Chondrocyte (in vitro differentiated cells): Measurements from ENCODE around the gene UBA7. TPM values are rescaled to one million over a fixed set of nuclear protein-coding genes. Genes with fewer than 3 reads are reported as not detected.

Experiments used
- DNase-seq: peaks from one replicate; pipeline ENCODE4 v3.0.0; 2021; ENCODE audit warnings: mixed read lengths, low spot score
- H3K27ac Mint-ChIP-seq: one replicate; pipeline ENCODE4 v1.8.0; 2021; ENCODE audit warnings: mild to moderate bottlenecking, moderate library complexity, mixed read lengths; ENCODE audit not compliant: unreplicated experiment
- H3K27me3 Mint-ChIP-seq: 2 replicates; pipeline ENCODE4 v1.8.0; 2021; ENCODE audit warnings: low read depth, mixed read lengths
- H3K36me3 Mint-ChIP-seq: 2 replicates; pipeline ENCODE4 v1.8.0; 2021; ENCODE audit warnings: low read depth, mixed read lengths
- H3K4me1 Mint-ChIP-seq: 2 replicates; pipeline ENCODE4 v1.8.0; 2021; ENCODE audit warnings: low read depth, mild to moderate bottlenecking, mixed read lengths
- H3K4me3 Mint-ChIP-seq: one replicate; pipeline ENCODE4 v1.8.0; 2021; ENCODE audit warnings: mild to moderate bottlenecking, moderate library complexity, mixed read lengths; ENCODE audit not compliant: unreplicated experiment
- H3K9me3 Mint-ChIP-seq: 2 replicates; pipeline ENCODE4 v1.8.0; 2021; ENCODE audit warnings: low read depth, mixed read lengths
- long read RNA-seq: library from polyadenylated mRNA; stranded (forward); transcript quantifications from one replicate; pipeline ENCODE4 v2.0.0, GENCODE V29; 2021
- total RNA-seq: library from RNA; stranded (reverse); gene quantifications from 3 replicates; pipeline ENCODE4 v1.2.1, GENCODE V29; 2021
- TF ChIP-seq, protein P1 (sequence below): fragments of 200-600 bp; sonication (generic); IDR thresholded peaks from 2 replicates; pipeline ENCODE4 v1.5.0; 2021; ENCODE audit warnings: antibody characterized with exemption, mild to moderate bottlenecking, moderate library complexity

Gene UBA7, protein sequence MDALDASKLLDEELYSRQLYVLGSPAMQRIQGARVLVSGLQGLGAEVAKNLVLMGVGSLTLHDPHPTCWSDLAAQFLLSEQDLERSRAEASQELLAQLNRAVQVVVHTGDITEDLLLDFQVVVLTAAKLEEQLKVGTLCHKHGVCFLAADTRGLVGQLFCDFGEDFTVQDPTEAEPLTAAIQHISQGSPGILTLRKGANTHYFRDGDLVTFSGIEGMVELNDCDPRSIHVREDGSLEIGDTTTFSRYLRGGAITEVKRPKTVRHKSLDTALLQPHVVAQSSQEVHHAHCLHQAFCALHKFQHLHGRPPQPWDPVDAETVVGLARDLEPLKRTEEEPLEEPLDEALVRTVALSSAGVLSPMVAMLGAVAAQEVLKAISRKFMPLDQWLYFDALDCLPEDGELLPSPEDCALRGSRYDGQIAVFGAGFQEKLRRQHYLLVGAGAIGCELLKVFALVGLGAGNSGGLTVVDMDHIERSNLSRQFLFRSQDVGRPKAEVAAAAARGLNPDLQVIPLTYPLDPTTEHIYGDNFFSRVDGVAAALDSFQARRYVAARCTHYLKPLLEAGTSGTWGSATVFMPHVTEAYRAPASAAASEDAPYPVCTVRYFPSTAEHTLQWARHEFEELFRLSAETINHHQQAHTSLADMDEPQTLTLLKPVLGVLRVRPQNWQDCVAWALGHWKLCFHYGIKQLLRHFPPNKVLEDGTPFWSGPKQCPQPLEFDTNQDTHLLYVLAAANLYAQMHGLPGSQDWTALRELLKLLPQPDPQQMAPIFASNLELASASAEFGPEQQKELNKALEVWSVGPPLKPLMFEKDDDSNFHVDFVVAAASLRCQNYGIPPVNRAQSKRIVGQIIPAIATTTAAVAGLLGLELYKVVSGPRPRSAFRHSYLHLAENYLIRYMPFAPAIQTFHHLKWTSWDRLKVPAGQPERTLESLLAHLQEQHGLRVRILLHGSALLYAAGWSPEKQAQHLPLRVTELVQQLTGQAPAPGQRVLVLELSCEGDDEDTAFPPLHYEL
- 25.6 to 45.3 TPM (median 26.3 TPM) in 3 replicates for total RNA-seq
- long read RNA-seq, partial matches to known transcripts: 3 of 20 reads
- long read RNA-seq, other reads (novel, unspliced or antisense): 15 of 20 reads

DNA sequence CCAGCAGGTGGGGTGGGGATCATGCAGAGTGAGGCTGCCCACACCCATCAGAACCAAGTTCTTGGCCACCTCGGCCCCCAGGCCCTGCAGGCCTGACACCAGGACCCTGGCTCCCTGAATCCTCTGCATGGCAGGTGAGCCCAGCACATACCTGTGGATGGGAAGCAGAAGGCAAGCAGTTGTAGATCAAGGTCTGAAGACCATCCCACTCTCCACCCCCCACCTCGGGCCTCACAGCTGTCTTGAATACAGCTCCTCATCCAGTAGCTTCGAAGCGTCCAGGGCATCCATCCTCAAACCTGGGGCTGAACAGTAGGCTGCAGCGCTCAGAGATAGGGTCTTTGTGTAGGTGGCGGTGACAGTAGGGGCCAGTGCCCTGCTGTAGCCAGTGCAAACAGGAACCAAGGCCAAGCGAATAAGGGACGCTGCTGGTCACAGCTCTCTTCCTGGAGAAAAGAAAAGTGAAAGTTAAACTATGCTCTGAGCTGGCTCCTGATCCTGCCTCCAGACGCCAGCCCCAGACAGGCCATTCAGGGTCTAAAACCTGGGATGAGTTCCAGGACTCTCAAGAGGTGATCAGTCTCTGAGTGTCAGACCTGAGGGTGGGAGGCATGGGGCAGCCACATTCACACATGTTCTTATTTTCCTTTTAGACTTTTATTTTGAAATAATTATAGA lies at the start of gene UBA7:
UBA7 (minus strand) TSS at position 457 of the 678 bp plus-strand sequence; CDS start at position 291, 166 bp downstream.
- H3K4me3 Mint-ChIP-seq: peak within 1 kb of the TSS; percentile 71
- peaks cover 19% of the 10 kb centered on the region for H3K4me1 Mint-ChIP-seq
- H3K27me3 Mint-ChIP-seq: no peaks in the 10 kb centered on the region
- no peaks in the 10 kb centered on the region for H3K9me3 Mint-ChIP-seq
- DNase-seq: no peak
- H3K36me3 Mint-ChIP-seq: peaks cover 3% of the 10 kb centered on the region
- TF ChIP-seq, protein P1, sequence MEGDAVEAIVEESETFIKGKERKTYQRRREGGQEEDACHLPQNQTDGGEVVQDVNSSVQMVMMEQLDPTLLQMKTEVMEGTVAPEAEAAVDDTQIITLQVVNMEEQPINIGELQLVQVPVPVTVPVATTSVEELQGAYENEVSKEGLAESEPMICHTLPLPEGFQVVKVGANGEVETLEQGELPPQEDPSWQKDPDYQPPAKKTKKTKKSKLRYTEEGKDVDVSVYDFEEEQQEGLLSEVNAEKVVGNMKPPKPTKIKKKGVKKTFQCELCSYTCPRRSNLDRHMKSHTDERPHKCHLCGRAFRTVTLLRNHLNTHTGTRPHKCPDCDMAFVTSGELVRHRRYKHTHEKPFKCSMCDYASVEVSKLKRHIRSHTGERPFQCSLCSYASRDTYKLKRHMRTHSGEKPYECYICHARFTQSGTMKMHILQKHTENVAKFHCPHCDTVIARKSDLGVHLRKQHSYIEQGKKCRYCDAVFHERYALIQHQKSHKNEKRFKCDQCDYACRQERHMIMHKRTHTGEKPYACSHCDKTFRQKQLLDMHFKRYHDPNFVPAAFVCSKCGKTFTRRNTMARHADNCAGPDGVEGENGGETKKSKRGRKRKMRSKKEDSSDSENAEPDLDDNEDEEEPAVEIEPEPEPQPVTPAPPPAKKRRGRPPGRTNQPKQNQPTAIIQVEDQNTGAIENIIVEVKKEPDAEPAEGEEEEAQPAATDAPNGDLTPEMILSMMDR: no peak
- H3K27ac Mint-ChIP-seq: peak within 1 kb of the TSS; percentile 95

DNA sequence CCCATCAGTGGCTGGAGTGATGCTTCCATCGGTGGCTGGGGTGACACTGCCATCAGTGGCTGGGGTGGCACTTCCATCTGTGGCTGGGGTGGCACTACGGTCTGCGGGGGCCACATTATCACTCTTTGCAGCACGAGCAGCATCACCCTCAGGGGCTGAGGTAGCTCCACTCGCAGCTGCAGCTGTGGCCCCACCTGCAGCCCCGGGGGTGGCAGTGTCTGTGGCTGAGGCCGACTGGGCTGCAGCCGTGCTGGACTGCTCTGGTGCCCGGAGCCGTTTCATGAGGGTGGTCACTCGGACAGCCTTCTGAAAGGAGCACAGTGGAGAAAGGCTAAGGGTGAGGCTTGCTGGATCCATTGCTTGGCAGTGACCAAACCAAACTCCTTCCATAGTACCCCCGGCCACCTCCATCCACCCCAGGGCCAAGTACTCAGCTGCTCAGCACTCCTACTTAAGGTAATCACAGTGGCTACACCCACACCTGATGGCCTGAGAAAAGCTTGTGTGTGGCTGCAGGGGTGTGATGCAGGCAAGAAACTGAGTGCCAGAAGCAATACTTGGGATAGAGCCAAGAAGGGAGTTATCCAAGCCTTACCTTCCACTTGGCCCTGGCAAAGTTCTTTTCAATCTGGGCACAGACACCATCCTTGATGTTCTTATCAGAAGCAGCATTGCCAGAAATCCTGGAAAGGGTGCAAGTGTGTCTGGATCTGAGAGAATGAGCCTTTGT lies 46.0 kb upstream of the UBA7 start:
- H3K36me3 Mint-ChIP-seq: no peaks in the 10 kb centered on the region
- no peaks in the 10 kb centered on the region for H3K9me3 Mint-ChIP-seq
- peaks cover 13% of the 10 kb centered on the region for H3K27me3 Mint-ChIP-seq
- TF ChIP-seq, protein P1: no peak
- peaks cover 15% of the 10 kb centered on the region for H3K4me1 Mint-ChIP-seq
- no peak for DNase-seq
- H3K27ac Mint-ChIP-seq: no peak overlapping the region
- no peak overlapping the region for H3K4me3 Mint-ChIP-seq

DNA sequence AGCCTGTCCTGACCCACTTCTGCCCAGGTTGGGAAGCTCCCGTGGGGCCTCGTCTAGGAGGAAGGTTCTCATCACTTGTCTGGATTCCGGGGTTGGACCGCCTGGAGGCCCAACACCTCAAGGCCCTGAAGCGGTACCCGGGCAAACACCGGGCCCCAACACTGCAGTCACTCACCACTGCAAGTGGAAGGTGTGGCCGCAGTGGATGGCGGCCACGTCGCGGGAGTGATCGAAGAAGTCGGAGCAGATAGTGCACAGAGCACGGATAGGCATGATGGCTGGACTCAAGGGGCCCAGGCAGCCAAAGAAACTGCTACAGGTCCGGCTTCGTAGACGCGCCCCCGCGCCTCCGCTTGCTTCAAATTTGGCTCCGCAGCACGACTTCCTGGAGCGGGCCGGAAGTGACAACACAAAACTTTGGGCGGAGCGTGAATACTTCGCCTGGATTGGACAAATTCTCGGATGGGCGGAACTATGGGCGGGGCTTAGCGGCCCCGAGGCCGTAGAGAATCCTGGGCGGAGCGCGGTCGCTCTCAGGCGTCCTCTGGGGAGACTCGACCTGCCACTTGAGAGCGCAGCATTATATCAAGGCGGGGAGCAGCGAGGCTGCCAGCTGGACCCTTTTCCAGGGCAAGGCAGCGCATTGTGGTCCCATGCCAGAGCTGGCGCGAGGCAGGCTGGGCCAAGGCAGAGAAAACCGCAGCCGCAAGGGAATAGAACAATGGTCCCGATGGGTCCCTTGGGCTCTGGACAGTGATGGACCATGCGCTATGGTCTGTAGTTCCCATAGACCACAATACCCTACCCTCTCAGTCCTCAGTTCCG lies 42.6 kb upstream of the UBA7 start, which contains the start of gene TRAIP:
TRAIP (minus strand) TSS at position 384 of the 825 bp plus-strand sequence; CDS start at position 273, 111 bp downstream.
- Mint-ChIP-seq H3K27ac (peak within 1 kb of the TSS; percentile 82), H3K9me3 (no peaks in the 10 kb centered on the region), H3K4me3 (peak within 1 kb of the TSS; percentile 85), H3K4me1 (peaks cover 15% of the 10 kb centered on the region), H3K36me3 (no peaks in the 10 kb centered on the region), H3K27me3 (no peaks in the 10 kb centered on the region)
- DNase-seq: no peak
- TF ChIP-seq, protein P1: peak; percentile 13

DNA sequence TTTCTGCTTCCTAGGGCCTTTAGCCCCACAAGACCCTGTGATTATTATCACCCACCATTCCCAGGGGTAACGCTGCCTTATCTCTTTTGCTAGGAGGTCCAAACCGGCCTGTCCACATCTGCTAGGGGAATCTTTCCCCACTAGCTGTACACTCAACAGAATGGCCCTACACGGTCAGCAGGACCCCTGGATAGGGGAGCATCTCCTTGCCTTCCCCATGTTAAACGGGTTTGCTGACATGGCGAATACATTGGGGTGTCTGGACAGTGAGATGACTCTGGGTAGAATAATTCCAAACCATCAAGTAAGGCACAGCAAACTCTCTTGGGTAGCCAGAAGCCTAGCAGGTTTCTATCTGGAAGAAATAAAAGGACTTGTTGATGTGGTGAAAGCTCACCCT lies 41.9 kb upstream of the UBA7 start:
- H3K27ac Mint-ChIP-seq: no peak overlapping the region

More for the DNA sequence above, 41.9 kb upstream of the UBA7 start:
- Mint-ChIP-seq H3K9me3 (no peaks in the 10 kb centered on the region), H3K27me3 (no peaks in the 10 kb centered on the region), H3K4me3 (peak overlapping the region; percentile 85), H3K36me3 (no peaks in the 10 kb centered on the region), H3K4me1 (peaks cover 15% of the 10 kb centered on the region)
- TF ChIP-seq, protein P1: no peak
- no peak for DNase-seq
